Renal cortex interstitium (tissue), 11 donors: Measurements from ENCODE around the gene NUP210. TPM values are rescaled to one million over a fixed set of nuclear protein-coding genes. Genes with fewer than 3 reads are reported as not detected.

Experiments
- DNase-seq, 11 donors: peaks; one replicate each; pipeline ENCODE4 v3.0.0-alpha.2; 2013; ENCODE audit warnings: low read depth in 9 of 11, low spot score in 4 of 11; ENCODE audit errors: extremely low read depth in 1 of 11
- polyA plus RNA-seq, 3 donors: library from polyadenylated mRNA; unstranded; fragments of 120-200 nt; gene quantifications; one replicate each; pipeline ENCODE4 v1.2.1, GENCODE V29; 2013; ENCODE audit not compliant: insufficient read length in 3 of 3

The NUP210 gene
- polyA plus RNA-seq, 3 donors: 24.8 to 30.8 (median 30.0) TPM

DNA sequence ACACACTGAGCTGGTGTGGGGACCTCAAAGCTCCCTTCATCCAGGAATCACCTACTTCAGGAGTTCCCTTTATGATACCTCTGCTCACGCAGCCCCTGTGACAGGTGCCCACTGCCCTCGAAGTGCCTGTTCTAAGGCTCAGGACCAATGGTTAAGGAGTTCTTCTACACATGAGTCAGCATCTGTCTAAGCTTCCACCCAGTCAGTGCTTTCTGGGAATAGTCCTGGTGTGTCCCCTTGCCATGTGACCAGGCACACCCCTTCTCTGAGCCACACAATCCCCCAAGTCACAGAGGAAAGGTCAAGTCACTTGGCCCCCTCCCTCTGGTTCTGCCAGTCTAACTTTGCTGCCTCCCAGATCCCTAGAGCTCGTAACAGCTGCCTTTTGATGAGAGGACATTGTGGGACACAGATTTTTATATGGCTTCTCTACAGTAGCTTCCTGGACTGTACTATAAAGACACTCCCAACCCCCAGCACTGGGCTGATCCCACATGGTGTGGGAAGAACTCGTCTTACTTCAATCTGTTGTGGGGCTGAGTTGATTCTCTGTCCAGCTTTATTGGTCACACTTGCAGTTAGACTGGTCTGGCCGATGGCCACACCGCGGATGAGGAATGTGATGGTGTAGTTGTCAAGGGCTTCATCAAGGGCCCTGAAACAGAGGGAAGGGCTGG, 78.8 kb downstream of the NUP210 start:
- DNase-seq: no peak

DNA sequence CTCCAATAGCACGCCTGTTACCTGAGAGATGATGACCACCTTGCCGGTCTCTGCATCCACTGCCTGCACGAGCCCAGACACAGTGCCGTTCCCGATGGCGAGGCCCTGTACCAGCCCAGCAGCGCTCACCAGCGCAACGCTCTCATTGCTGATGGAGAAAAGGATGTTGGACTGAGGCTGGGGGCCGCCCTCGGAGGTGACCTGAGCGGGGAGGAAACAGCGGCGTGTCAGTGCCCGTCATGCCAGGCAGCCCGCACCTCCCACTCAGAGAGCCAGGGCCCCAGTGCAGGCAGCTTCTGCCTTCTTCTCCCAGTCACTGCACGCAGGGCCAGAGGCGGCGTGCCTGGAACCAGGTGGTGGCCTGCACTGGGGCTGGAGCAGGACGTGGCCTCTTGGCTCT, 80.3 kb downstream of the NUP210 start:
- DNase-seq: no peak

DNA sequence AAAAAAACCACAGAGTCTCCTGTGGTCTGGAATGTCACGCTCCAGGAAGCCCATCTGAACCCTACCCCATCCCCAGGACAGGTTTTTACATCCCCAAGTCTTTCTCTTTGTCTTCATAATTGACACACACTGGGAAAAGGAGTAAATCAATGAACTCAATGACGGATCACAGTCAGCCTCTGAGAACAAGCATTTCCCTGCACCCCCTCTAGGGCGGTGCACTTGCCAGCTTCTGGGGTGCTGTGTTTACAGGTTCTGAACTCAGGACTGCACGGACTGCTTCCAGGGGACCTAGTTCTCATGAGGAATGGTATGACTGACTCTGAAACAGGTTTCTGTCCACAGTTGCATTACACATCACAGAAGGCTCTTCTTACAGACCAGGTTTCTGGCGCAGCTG, 81.1 kb downstream of the NUP210 start:
- DNase-seq: no peak

DNA sequence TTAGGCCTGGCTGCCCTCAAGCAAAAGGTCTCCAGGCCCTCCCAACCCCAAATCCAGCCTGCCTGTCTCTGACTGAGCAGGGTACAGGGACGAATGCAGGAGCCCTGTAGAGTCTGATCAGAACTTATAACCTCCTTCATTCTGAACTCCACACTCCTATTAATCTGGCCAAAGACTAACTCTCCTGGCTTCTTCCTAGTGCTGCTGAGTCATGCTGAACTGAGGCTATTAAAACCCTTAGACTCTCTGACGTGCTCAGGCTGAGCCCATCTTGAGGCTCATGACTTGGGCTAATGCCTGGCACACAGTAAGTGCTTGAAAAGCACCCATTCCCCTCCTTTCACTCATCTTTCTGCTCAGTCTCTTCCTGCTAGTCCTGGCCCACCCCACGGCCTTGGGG, 81.9 kb downstream of the NUP210 start:
- no peak for DNase-seq

DNA sequence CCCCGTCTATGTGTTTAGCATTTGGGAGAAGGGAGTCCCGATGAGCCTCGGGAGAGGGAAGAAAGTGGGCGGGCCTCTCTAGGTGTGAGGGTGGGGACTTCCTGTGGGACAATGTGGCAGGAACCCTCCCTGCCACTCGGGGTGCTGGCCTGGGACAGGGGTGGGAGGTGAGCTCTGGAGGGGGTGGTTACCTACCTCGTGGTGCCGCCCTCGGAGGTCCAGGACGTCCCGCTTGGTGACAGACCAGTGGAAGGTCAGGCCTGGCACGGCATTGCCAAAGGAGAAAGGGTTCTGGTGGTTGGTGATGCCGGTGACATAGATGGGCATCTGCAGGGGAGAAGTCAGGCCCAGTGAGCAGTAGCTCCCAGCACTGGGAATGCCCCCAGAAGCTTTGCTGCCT, 83.5 kb downstream of the NUP210 start:
- no peak for DNase-seq

DNA sequence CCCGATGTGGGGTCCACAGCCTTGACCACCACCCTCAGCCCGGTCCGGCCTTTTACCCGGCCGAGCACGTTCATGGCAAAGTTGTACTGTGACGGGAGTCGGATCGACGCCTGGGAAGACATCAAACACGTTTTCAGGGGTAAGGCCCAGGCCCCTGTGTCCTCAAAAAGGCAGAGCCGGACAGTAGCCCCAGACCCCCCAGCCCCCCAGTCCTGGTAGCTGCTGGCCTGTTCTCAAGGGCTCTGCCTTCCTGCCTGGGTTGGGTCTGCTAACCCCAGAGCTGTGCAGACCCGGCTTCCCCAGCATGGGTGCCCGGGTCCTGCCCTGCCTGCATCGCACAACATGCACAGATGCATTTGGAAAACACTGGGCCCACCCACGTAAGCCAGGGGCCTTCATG, 84.6 kb downstream of the NUP210 start:
- DNase-seq: no peak

DNA sequence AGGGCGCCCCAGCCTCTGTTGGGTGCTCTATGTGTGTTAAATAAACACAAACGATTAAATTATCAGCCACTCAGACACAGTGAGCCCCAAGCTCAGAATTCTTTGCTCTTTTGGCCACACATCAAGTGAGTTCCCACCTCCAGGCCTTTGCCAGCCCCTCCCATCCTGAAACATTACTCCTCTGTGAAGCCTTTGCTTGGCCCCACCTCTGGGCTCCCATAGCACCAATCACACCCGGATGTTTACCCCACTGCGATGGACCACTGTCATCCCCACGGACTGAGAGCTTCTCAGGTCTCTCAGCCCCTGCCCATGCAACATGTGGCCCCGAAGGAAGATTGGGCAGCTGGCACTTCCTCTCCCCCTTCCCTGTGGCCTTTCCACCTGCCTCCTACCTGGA, 85.1 kb downstream of the NUP210 start:
- no peak for DNase-seq

DNA sequence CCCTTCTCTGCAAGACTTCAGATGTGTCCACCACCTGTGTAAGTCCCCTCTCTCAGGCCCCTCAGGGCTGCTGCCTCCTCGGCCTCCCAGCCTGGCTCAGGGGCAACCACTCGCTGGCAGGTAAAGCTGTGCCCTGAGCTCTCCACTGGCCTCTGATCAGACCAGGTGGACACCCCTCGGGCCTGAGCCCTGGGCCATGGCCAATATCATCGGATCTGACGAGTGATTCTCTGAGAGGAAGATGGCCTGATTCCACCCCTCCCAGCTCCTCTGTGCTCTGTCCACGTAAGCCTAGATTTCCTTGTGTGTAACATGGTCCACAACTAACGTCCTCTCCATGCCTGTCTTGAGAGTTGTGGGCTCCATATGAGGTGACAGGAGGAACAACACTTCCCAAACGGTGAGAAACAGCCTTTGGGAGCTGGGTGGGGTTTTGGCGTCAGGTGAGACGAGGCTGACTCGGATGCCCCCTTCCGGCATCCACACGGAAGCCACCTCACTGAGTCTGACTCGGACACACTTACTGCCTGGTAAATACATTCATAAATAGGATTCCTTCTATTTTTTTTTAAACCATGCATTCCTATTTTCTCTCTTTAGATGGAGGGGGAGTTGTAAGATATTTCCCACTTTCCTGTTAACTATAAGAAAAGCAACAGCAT, 86.8 kb downstream of the NUP210 start:
- no peak for DNase-seq

DNA sequence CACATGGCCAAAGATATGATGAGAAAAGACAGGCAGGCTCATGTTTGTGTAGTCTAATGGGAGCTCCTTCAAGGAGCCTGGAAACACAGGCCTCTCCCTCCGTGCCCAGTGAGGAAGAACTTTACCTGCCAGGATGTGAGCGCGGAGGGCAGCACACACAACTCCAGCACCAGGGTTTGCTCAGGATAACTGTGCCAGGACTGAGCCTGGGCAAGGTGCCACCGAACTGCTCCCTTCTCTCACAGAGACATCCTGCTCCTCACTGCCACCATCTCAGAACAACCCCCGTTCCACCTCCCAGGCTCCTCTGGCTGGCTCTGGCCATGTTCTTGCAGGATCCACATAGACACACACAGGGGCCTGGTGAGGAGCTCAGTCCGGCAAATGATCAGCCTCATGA, 87.4 kb downstream of the NUP210 start:
- DNase-seq: no peak

DNA sequence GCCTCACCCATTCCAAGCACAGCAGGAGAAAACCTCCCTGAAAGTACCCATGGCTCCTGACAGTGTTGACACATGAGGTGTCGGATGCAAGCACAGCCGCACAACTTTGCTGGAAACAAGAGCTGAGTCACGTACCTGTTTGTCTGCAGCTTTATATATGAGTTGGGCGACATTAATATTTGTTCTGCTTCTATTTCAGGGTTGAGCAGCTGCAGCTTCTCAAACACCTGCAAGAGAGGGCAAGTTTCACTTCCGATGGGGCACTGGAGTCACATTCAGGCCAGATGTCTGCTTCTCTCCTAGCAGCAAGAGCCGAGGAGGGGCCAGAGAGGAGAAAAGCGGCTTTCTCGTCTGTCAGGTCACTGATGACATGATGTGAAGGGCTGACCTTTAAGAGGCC, 88.0 kb downstream of the NUP210 start:
- no peak for DNase-seq

DNA sequence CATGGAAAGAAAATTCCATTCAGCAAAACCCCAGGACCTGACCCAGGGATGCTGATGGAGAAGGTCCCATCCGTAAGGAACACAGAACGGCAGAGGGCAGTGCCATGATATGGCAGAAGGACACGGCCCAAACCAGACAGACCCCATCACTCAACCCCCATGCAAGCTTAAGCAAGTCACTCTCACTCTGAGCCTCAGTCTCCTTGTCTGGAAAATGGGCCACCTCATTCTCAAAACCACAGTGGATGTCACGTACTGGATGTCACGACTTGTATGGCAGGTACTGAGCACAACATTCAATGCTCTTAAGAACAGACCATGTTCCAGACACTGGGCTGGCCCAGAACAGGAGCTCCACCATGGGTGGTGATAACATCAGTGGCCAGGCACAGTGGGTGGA, 90.4 kb downstream of the NUP210 start:
- no peak for DNase-seq

DNA sequence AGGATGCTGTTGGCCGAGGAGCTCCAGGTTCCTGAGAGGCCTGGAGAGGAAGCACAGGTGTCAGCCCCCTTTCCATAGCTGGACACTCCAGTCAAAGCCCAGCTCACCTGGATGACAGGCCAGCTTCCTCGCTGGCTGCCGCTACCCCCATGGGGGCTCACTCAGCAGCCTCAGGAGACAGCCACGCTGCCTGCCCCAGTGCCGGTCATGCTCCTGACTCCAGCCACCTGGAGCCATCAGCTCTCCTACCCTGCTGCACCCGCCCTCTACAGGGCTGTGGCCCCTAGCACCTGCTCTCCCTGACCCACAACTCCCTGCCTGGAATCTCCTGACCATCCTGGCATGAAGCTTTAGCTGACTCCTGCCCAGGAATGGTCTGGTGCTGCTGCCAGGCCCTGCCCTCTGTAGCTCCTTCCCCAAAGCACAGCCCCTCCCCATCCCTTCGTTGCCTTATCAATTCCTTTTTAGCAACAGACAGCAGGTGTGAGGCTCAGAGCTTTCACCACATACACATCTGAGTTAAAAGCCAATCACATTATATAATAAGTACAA, 94.2 kb downstream of the NUP210 start:
- no peak for DNase-seq

DNA sequence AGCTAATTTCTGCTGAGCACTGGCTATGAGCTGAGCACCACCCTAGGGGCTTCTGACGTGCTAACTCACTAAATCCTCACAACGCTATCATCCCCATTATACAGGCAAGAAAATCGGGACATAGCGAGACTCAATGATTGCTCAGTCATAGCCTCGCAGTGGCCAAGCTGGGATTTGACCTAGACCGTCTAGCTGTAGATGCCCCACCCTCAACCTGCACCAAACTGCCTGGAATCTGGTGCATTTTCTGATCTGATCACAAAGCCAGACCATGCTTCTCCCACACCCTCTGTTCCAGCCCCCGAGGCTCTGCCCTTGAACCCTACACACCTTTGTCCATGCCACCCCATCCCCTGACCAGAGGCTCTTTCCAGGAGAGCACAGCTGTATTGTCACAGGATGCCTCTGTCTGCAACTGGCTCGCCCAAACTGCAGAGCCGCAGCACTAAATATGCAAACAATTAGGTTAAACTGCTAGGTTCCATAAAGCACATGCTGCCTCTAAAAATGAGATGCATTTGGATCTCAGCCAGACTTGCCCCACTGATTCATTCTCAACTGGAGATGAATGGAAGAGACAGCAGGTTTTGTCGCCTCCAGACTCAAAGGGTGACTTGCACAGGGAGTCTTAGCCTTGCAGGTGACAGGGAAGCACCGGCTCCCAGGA, 95.2 kb downstream of the NUP210 start:
- no peak for DNase-seq

DNA sequence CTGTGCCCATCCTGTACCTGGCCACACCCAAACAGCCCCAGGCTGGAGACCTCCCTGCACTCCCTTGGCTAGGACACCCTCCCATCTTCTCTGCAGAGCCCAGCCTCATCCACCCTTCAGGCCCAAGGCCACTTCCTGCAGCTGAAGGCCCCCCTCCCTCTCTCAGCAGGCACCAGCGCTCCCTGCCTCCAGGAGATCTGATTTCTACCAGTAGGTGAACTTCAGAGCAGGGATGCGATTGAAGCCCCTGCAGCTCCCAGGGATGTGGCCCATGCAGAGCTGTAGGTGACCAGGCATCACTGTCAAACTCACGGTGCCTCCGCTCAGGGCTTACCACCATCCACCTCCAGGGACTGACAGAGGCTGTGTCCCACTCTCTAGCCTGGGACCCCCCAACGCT, 96.3 kb downstream of the NUP210 start:
- DNase-seq: no peak

DNA sequence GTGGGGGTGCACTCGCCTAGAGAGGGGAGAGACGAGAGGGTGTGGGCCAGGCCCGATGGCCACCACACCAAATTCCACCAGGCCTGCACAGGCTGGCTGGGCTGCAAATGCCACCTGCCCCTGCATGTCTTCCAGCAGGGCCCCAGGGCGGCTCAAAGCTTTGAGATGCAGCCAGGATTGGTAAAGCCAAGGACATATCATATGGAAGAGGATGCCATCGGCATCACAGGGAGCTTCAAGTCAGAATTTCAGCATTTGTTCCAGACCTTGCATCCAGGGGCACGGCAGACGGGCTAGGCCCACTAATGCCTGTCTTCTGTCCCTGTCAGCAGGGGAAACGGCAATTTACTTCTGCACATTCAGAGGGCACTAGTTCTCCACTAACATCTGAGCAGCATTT, 97.8 kb downstream of the NUP210 start:
- DNase-seq: no peak

DNA sequence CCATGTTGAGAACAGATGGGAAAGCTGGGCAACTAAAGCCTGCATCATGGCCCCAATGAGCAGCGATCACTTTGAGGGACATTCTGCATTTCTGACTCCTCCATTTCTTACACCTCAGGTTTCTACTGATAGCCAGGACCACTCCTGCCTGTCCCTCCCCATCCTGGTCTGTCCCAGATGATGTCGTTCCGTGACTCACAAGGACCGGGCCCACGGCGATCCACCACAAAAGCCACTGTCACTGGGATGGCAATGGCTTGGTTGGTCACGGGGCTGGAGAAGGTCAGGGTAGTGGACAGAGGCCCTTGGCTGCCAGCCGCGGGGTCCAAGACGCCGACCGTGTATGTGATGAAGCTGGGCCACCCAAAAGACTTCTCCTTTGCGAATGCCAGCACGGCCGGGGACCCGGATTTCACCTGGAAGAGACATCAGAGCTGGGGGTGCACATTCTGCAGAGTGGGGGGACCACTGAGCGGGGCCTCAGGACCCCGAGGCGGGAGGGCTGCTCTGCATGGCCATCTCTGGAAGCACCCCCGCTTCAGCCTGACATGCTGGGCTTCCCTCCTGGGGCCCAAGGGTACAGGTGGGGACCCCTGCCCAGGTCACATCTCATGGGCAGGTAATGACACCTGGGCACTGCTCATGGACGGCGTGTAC, 100.4 kb downstream of the NUP210 start:
- no peak for DNase-seq

DNA sequence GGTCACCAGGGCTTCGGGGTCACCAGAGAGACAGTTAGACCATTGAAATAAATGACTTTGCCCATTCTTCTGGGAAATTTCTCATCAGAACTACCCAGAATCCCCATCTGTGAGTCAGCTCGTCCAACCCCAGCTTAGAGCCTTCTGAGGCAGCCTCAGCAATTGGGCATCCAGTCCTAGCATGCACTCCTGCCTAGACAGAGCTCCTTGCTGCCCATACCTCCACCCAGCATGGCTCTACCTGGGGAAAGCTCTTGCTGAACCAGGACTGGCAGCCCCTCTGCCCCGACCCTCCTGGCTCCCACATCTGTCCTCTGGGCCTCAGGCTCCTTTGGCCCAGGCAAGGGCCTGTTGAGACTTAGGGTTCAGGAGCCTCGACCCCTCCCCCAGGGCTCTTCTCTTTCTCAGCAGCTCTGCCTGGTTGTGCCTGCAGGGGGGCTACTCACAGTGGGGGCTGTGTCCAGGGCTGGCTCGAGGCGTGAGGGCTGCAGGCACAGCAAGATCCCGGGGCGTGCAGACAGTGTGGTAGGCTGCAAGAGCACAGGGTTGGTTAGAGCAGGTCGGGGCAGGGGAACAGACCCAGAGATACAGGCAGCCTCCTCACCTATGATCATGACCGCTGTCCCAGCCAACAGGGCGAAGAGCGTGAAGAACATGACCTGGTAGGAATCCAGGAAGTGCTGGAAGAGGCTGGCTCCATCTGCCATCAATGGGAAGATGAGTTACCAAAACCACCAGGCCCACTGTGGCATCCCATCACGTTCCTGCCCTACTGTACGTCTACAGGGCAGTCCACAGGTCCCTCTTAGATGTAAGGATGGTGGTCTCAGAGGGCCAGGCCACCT, 101.3 kb downstream of the NUP210 start:
- no peak for DNase-seq

DNA sequence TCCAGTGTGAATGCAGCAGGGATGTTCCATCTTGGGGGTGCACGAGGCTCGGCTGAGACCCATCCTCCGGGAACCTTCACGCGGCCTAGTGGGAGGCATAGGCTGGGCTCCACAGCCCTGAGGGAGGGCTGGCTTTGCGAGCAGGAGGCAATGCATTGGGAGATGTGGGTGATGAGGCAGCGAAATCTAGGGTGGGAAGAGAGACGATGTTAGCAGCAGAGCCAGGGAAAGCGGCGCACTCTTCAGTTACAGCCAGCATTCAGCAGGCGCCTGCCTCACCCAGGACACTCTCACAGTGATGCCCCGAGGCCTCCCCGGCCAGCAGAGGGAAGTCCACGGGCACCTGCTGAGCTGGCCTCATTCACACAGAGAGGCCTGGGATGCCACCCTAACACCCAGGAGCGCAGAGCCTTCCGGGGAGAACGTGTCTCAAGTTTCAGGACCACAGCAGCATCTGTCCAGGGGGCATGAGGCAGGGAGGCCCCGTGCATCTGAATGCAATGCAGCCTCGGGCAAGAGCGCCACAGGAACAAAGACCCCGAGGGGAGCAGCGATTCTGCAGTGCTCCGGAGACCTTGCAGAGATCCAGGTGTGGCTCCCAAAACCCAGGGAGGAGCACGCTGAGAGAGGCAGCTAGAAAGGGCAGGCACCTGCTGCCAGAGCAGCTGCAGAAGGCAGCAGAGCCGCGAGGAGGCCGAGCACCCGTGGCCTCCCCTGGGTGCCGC, 102.4 kb downstream of the NUP210 start:
- no peak for DNase-seq
